HG03342 (cell line): ENCODE data around the gene SH3BP2.

Experiments
- ATAC-seq: cut with Tn5 transposase; IDR thresholded peaks from one replicate; pipeline ENCODE4 v1.9.1; 2021; ENCODE audit warnings: mild to moderate bottlenecking, moderate library complexity; ENCODE audit not compliant: unreplicated experiment

The SH3BP2 gene

DNA sequence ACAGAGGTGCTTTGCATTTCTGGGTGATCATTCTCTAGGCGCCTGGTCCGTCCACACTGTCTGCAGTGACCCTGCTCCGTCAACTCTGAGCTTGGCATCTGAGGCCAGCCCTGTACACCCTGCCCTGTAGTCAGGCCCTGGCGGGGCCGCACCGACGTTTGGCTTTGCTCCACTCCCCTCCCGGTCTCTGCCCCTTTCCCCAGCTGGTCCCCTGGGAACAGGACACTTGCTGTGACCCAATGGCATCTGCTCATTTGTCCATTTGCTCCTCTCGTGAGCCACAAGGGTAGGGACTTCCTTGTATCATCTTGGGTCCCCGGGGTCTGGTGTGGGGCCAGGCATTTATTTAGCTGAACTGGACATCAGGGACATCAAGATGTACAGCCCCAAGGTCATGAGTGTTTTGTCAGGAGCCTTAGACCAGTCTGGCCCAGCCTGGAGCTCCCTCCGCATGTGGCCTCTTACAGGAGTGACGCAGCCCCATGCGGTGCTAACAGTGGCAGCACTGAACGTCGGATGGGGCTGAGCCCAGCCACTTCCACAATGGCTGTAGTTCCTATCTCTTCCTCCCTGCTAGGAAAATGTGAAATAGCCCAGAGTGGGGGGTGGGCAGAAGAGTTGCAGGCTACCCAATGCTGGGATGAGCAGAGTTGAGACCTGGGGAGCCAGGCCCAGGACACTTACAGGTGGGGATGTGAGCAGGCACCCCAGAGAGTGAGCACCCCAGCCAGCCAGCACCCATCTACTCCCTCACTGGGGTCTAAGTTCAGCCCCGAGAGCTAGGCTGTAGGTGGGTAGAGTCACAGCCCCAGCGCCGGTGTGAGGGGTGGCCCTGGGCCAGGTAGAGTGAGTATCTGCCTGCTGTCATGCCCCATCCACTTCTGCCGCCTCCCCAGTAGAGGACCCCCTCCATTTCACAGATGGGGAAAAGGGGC is 2.0 kb upstream of the SH3BP2 start:
- ATAC-seq = no peak

GRCh38 chr4:2791518-2792395 is 1.1 kb upstream of the SH3BP2 start:
- ATAC-seq = no peak

GRCh38 chr4:2792396-2792710 is 532 bp upstream of the SH3BP2 start:
- no peak for ATAC-seq

- no peak for ATAC-seq
Observed at GRCh38 chr4:2793586-2794485, 951 bp downstream of the SH3BP2 start.

GRCh38 chr4:2794486-2795299 is 1.8 kb downstream of the SH3BP2 start:
- no peak for ATAC-seq

DNA sequence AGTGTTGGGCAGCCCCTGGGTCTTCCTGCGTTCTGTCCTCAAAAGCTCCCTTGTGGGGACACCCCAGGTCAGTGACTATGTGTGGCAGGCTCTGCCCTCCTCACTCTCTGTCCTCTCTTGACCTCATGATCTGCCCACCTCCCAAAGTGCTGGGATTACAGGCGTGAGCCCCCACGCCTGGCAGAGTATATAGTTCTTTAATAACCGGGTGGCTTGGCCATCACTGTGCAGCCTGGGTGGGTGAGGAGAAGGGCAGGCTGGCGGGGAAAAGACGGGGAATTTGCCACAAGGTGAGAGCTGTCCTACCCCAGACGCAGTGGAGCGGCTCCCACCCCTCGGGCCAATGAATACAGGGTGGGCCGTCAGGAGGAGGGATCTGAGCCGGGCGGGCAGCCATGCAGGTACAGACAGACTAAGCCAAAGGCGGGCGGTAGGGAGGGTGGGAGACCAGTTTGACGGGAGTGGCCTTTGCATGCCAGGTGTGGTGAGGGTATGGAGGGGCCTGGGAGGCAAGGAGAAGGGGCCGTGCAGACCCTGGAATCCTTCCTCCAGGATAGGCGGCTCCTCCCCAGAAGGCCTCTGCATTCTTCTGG is 2.5 kb downstream of the SH3BP2 start:
- no peak for ATAC-seq

- ATAC-seq = no peak
Observed at GRCh38 chr4:2795893-2796848, 3.3 kb downstream of the SH3BP2 start.

- ATAC-seq = no peak
Observed at GRCh38 chr4:2796849-2797544, 4.1 kb downstream of the SH3BP2 start.

DNA sequence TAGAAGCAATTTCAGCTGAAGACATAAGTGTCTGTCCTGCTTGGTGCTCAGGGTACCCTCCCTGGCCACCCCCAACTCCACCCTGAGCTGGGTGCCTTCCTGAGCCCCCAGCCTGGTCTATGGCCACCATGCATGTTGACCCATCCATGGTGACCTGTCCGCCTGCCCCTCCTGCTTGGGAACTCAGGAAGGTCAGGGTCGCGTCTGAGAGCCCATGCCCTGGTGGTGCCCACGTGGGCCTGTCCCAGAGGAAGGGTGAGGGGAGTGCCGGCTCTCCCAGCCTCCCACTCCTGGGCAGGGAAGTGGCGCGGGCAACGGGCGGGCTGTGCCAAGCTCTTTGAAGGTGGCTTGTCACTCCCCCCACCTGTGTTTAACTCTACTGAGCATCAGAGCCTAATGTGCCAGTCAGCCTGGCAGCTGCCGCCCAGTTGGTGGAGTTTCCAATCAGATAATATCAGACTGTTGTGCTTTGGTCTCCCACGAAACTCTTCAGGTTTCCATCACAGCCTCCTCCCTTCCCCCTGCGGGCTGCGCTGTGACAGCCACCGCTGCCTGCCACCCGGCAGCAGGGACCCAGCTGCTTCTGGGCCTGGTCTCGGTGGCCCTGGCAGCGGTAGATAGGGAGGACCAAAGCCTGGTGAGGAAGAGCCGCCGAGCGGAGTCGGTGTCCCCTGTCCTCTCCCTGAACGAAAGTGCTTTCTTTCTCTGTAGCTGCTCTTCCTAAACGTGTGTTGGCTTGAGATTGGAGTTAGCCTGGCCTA is 4.8 kb downstream of the SH3BP2 start:
- ATAC-seq = no peak

DNA sequence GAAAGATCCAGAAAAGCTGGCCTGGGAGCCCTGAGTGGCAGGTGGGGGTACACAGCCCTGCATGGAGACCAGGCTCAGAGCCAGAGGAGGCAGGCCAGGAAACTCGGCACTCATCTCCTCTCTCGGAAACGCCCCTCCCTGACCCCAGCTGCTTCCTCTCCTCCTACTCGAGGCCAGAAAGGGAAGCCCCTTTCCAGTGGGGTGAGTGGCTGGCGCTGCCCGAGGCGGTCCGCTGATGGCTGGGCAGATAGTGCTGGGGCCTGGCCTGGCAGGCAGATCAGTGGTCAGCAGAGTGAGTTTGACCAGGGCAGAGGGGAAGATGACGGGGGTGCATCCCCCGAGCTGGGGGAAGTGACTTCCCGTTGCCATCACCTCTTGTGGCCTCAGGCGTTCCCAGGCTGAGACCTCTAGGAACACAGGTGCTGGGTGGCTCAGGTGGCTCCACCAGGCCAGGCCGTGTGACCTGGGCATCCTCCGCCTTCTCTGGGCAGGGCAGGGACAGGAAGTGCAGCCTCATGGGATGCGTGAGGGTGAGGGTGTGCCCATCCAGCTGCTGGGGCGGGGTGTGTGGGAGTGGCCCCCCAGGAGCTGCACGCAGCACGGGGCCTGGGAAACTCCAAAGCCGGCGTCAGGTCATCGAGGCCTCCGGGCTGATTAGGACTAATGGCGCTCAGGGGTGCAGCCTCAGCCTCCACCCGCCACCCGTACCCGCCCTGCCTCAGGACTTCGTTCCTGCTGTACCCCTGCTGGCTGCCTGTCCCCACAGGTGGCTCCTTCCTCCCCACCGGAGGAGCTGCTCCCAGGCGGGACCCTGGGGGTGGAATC is 5.7 kb downstream of the SH3BP2 start:
- ATAC-seq = peak; percentile 48

- ATAC-seq = no peak
Observed at GRCh38 chr4:2799224-2799911, 6.5 kb downstream of the SH3BP2 start.

DNA sequence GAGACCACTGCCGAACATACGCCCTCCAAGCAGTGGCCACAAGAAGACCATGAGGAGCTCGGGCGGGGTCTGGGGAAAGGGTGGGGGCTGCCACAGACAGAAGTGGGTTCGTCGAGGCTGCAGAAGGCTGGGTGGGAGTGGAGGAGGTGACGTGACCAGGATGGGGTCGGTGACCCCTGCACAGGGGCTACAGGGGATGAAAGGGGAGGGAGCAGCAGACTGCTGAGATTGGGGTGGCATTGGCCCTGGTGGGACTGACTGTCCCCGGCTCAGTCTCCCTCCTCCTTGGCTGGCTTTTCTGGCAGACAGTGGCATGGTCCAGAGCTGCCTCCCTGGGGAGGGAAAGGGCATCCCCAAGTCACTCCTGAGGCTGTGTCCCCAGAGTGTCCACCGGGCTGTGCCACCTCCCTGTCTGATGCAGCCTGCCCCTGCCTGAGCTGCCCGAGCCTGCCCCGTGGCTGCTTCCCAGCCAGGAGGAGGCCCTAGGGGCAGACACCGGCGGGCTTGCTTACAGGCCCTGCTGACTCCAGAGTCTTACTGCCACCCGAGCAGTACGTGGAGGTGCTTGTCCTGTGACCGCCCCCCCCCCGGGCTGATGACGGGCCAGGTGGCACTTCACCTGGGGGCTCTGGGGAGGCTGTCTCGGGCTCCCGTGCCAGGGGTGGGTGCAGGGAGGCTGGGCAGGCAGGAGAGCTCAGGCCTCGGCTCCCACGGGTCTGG is 7.2 kb downstream of the SH3BP2 start:
- ATAC-seq = no peak

GRCh38 chr4:2800691-2801596 is 8.1 kb downstream of the SH3BP2 start:
- ATAC-seq = peak; percentile 55
